ENCODE measurements around the gene PUM2. TPM values are rescaled to one million over a fixed set of nuclear protein-coding genes. Genes with fewer than 3 reads are reported as not detected.

The PUM2 gene
- total and polyA plus RNA-seq, 2 of the 8 experiments (the other 6 are each of a cell fraction or from before 2014, with no cell fraction given) = 46.6 to 114 TPM

DNA sequence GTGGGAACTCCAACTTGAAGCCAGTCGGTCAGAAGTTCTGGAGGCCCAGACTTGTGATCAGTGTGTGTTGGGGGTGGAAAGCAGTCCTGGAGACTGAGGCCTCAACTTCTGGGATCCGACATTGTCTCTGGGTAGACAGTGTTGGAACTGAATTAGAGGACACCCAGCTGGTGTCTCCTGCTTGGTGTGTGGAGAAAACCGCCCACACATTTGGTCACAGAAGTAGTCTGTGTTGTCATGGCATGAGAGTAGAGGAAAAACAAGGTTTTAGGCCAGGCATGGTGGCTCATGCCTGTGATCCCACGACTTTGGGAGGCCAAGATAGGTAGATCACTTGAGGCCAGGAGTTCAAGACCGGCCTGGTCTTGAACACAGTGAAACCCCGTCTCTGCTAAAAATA lies 51.5 kb downstream of the PUM2 start:
- H2BK120ac ChIP-seq (replicated peaks; ENCODE audit: low read depth, low read length) = no peak overlapping the region
- no peak for FAIRE-seq
- H3K79me2 ChIP-seq (ENCODE audit: control insufficient read depth in 1 of 2, insufficient read depth in 2 of 2, low read length in 2 of 2) = peaks cover 0 to 45% of the 10 kb centered on the region in 2 experiments; a peak in 2 of 4 replicates
- no peak overlapping the region for H4K91ac ChIP-seq (replicated peaks; ENCODE audit: insufficient read length, low read length)
- no peak overlapping the region for H3K14ac ChIP-seq (ENCODE audit: insufficient read length)
- H3K9me3 ChIP-seq (ENCODE audit: insufficient read depth in 2 of 2, low read depth in 1 of 2, low read length in 1 of 2) = no peaks in the 10 kb centered on the region
- H2BK20ac ChIP-seq (ENCODE audit: low read length) = no peak overlapping the region
- H3K18ac ChIP-seq (ENCODE audit: extremely low read depth, low read length) = no peak overlapping the region
- no peak overlapping the region for H3K56ac ChIP-seq (replicated peaks; ENCODE audit: insufficient read length, low read depth, low read length)
- 97% methylated on average over 6 of the region's 6 CpGs; no CpG with 5 or more reads in 1 of the 2 experiments for WGBS, 2 experiments (ENCODE audit: extremely low coverage in 1 of 2, insufficient coverage in 1 of 2, insufficient read length in 1 of 2, insufficient replicate concordance in 2 of 2, low coverage in 1 of 2, low lambda C conversion rate in 2 of 2, missing lambda C conversion rate in 1 of 2)
- peaks cover 0 to 5% of the 10 kb centered on the region in 2 experiments for H4K20me1 ChIP-seq (replicated peaks in 1 of 2; ENCODE audit: control insufficient read depth in 1 of 2, insufficient read depth in 2 of 2, low read length in 2 of 2)
- POLR2A ChIA-PET (ENCODE audit: partially characterized antibody) = no interaction called here
- H2BK12ac ChIP-seq (ENCODE audit: low read depth, low read length) = no peak overlapping the region
- no peak overlapping the region for H4K5ac ChIP-seq (ENCODE audit: insufficient read length, low read depth, low read length)
- no peak overlapping the region for H2AFZ ChIP-seq (ENCODE audit: low read length)
- peak overlapping the region; percentile 71; the same call in 1 of the 2 replicates for H4K8ac ChIP-seq (ENCODE audit: extremely low read depth, insufficient read depth, low read length)
- no peaks in the 10 kb centered on the region for H3K4me1 ChIP-seq (replicated peaks in 1 of 4; ENCODE audit: control insufficient read depth in 3 of 4, insufficient read depth in 4 of 4, low read length in 3 of 4)
- H2BK5ac ChIP-seq (ENCODE audit: low read depth, low read length) = peak overlapping the region; percentile 55; the same call in 1 of the 2 replicates
- no peak for DNase-seq (ENCODE audit: low read depth in 1 of 2, low spot score in 2 of 2)
- no peak overlapping the region for H3K4me2 ChIP-seq (ENCODE audit: insufficient read depth in 1 of 2, low read depth in 2 of 2, low read length in 2 of 2)
- no peaks in the 10 kb centered on the region for H3K27me3 ChIP-seq (replicated peaks in 1 of 4; ENCODE audit: control insufficient read depth in 3 of 4, extremely low read depth in 1 of 4, insufficient read depth in 3 of 4, low read length in 3 of 4)
- no peak overlapping the region for H2BK15ac ChIP-seq (ENCODE audit: low read length)
- H3K4ac ChIP-seq (replicated peaks; ENCODE audit: insufficient read length, low read depth, low read length) = no peak overlapping the region
- no peak overlapping the region for H3K23ac ChIP-seq (ENCODE audit: insufficient read length)
- no peak overlapping the region for H3K4me3 ChIP-seq (ENCODE audit: extremely low read depth in 1 of 4, insufficient read depth in 2 of 4, low read depth in 3 of 4, low read length in 4 of 4)
- no peak overlapping the region for H3K27ac ChIP-seq (ENCODE audit: low read depth, low read length)
- CTCF ChIA-PET (ENCODE audit: partially characterized antibody) = interaction anchor here (1.4 to 2.0 kb wide), 3 partner anchors 10 to 27 kb away, joined by 3 to 6 read pairs (median 4); no protein-coding TSS in a partner anchor
- TF ChIP-seq YY1 (IDR thresholded peaks at IDR 0.05; ENCODE audit: low read depth, low read length) (no peak), FOSL1 (IDR thresholded peaks at IDR 0.05; ENCODE audit: insufficient read depth, low read depth, low read length) (no peak), HDAC2 (IDR thresholded peaks at IDR 0.05; ENCODE audit: borderline replicate concordance in 1 of 2, low read depth in 2 of 2, low read length in 2 of 2) (no peak), CHD1 (IDR thresholded peaks at IDR 0.05; ENCODE audit: low read depth, low read length) (no peak), GTF2F1 (IDR thresholded peaks at IDR 0.05; ENCODE audit: borderline replicate concordance, low read depth, low read length) (no peak), EZH2 (IDR thresholded peaks at IDR 0.05; ENCODE audit: low read depth, low read length, severe bottlenecking) (no peak), CREB1 (IDR thresholded peaks at IDR 0.05) (no peak)
- TF ChIP-seq, protein P1, sequence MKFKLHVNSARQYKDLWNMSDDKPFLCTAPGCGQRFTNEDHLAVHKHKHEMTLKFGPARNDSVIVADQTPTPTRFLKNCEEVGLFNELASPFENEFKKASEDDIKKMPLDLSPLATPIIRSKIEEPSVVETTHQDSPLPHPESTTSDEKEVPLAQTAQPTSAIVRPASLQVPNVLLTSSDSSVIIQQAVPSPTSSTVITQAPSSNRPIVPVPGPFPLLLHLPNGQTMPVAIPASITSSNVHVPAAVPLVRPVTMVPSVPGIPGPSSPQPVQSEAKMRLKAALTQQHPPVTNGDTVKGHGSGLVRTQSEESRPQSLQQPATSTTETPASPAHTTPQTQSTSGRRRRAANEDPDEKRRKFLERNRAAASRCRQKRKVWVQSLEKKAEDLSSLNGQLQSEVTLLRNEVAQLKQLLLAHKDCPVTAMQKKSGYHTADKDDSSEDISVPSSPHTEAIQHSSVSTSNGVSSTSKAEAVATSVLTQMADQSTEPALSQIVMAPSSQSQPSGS (IDR thresholded peaks at IDR 0.05; ENCODE audit: low read length) = no peak
- H3K9ac ChIP-seq (replicated peaks in 1 of 4; ENCODE audit: extremely low read depth in 1 of 4, low read depth in 3 of 4, low read length in 3 of 4) = no peak overlapping the region
- H2AK5ac ChIP-seq (ENCODE audit: low read depth, low read length) = no peak overlapping the region
- H3K36me3 ChIP-seq (ENCODE audit: control insufficient read depth in 2 of 4, insufficient read depth in 4 of 4, low read length in 3 of 4) = peaks cover 8 to 56% (median 18%) of the 10 kb centered on the region in 4 experiments
- H3K23me2 ChIP-seq (ENCODE audit: low read depth, low read length) = no peaks in the 10 kb centered on the region
- H3K79me1 ChIP-seq (ENCODE audit: low read depth, low read length) = peaks cover 2% of the 10 kb centered on the region

Measured in H1 (cell line).